Heart left ventricle (tissue), 13 donors: Measurements from ENCODE around the gene NLRP14.

ENCODE experiments used
- CTCF ChIP-seq, 12 donors: fragments of 200-600 bp; sonication (generic) in 4 of 12; IDR thresholded peaks; one replicate each; pipeline versions ENCODE4 v1.5.0 to v1.8.0; 2018 to 2022; ENCODE audit warnings: antibody characterized with exemption in 12 of 12, mild to moderate bottlenecking in 5 of 12
- POLR2A ChIP-seq, 2 donors: fragments of 450-650 bp; IDR thresholded peaks; one replicate each; pipeline ENCODE4 v1.6.1; 2017; ENCODE audit warnings: antibody characterized with exemption in 2 of 2, mild to moderate bottlenecking in 2 of 2, moderate library complexity in 2 of 2
- donor health status: ischemic (EF 13 %, LVEDD 7.1; RV severe dilation, severe dysfunction).
- donor health status: DM: no; HTN: yes; CAD: no.
- donor health status: DM: no; HTN: no; CAD: no.
- donor health status: ischemic (EF 25% LVEDD 6.9; RV normal size, moderate dysfunction).
- donor health status: ischemic (EF 25% LVEDD 5.7; RV mildly dilated, moderate dysfunction).
- donor health status: ischemic (EF 35%, LVEDD 5.7; RV mildly dilated, moderate dysfunction).
- donor health status: nonischemic (EF 11% LVEDD 7.7; RV severe dilation, severe dysfunction).
- donor health status: DM: yes; HTN: yes; CAD: no.
- donor health status: PGD.
- donor health status: ischemic (EF 29% LVEDD 5.4; RV normal size, mild dysfunction).
- donor health status: nonischemic (EF 23%, LVEDD 6.1; RV moderate dilation, normal function).

GRCh38 chr11:7004482-7004881, 15.8 kb upstream of the NLRP14 start:
- TF ChIP-seq CTCF (IDR thresholded peaks at IDR 0.05) (no peak), POLR2A (IDR thresholded peaks at IDR 0.05) (no peak)
